Muscle of leg (tissue), 11 donors: ENCODE data around the gene EIF2AK3. TPM values are rescaled to one million over a fixed set of nuclear protein-coding genes. Genes with fewer than 3 reads are reported as not detected.

Experiments
- DNase-seq: peaks from one replicate; pipeline ENCODE4 v3.0.0; 2013
- H3K27ac ChIP-seq: one replicate; pipeline ENCODE4 v1.5.1; 2013; ENCODE audit warnings: mild to moderate bottlenecking, low read length, control low read depth
- H3K27me3 ChIP-seq: one replicate; pipeline ENCODE4 v1.6.1; 2013; ENCODE audit warnings: low read length; ENCODE audit not compliant: control insufficient read depth, insufficient read depth
- H3K36me3 ChIP-seq: one replicate; pipeline ENCODE4 v1.6.1; 2013; ENCODE audit warnings: low read length; ENCODE audit not compliant: control insufficient read depth, insufficient read depth
- H3K4me1 ChIP-seq: one replicate; pipeline ENCODE4 v1.6.1; 2013; ENCODE audit warnings: low read length; ENCODE audit not compliant: control insufficient read depth, insufficient read depth
- H3K4me3 ChIP-seq: one replicate; pipeline ENCODE4 v1.5.1; 2013; ENCODE audit warnings: low read length, control low read depth
- H3K9me3 ChIP-seq: replicated peaks from 2 replicates; pipeline ENCODE4 v1.6.1; 2013; ENCODE audit warnings: low read depth, low read length; ENCODE audit not compliant: control insufficient read depth
- WGBS: methylation state at CpG from one replicate; pipeline ENCODE4 v1.1.5; 2013; ENCODE audit warnings: missing lambda C conversion rate; ENCODE audit not compliant: insufficient coverage; 5-methylcytosine and 5-hydroxymethylcytosine counted together
- polyA plus RNA-seq, 8 donors: library from polyadenylated mRNA; unstranded; fragments of 120-200 nt; gene quantifications; one replicate each; pipeline versions ENCODE4 v1.2.1 to v1.2.3, GENCODE V29; 2013; ENCODE audit warnings: inconsistent platforms in 1 of 8, low replicate concordance in 1 of 8; ENCODE audit not compliant: insufficient read length in 8 of 8, insufficient read depth in 1 of 8
- total RNA-seq: library from RNA; stranded (reverse); fragments of 120-200 nt; gene quantifications from one replicate; pipeline ENCODE4 v1.2.4, GENCODE V29; 2013

Gene EIF2AK3
- total and polyA plus RNA-seq, 9 donors, result 14.2 to 25.4 (median 19.2) TPM

GRCh38 chr2:88521445-88522073 is 105.7 kb downstream of the EIF2AK3 start:
- Histone ChIP-seq H3K9me3 (no peaks in the 10 kb centered on the region), H3K4me3 (no peak overlapping the region), H3K36me3 (no peaks in the 10 kb centered on the region), H3K27me3 (no peaks in the 10 kb centered on the region), H3K4me1 (no peaks in the 10 kb centered on the region), H3K27ac (no peak overlapping the region)
- whole genome bisulfite sequencing, result 94% methylated on average over 2 of the region's 2 CpGs
- no peak for DNase-seq

DNA sequence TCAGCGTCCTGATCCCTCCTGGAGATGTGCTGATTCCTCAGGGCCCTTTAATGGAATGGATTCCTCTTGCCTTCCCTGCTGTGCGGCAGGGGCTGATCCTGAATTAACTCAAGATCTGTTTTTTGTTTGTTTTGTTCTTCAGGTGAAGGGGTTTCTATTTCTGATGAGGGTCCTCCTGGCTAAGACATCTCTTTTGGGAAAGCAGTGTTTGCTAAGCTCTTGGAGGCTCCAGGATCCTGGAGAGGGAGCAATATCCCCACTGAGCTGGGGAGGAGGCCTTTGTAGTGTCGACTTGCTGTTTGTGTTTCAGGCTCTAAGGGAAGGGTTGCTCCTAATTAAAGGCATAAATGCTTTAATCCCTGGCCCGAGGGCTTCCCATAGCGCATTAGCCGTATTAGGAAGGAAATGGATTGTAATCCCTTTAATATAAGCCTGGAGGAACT is 109.5 kb downstream of the EIF2AK3 start:
- 49% methylated on average over 2 of the region's 6 CpGs for WGBS
- H3K9me3 ChIP-seq, result no peaks in the 10 kb centered on the region
- H3K27me3 ChIP-seq, result no peaks in the 10 kb centered on the region
- H3K4me1 ChIP-seq, result no peaks in the 10 kb centered on the region
- H3K36me3 ChIP-seq, result no peaks in the 10 kb centered on the region
- no peak overlapping the region for H3K4me3 ChIP-seq
- H3K27ac ChIP-seq, result no peak overlapping the region
- DNase-seq, result no peak

Other genes starting within 250 kb of the EIF2AK3 start
- not detected for gene FOXI3, start 174.8 kb downstream of the EIF2AK3 start, total RNA-seq
- gene FOXI3, start 174.8 kb downstream of the EIF2AK3 start, polyA plus RNA-seq, result under 1 TPM in 2 of 8 donors, not detected in 6; 0.05 to 0.64 TPM
- 11.3 TPM for gene RPIA, start 64.2 kb upstream of the EIF2AK3 start, total RNA-seq
- 10 to 100 TPM; 22.4 to 27.7 (median 24.6) TPM for gene RPIA, start 64.2 kb upstream of the EIF2AK3 start, polyA plus RNA-seq